Peyer's patch (tissue), 4 donors: ENCODE results near the gene CMTR1.

Experiments used
- CTCF ChIP-seq, 6 experiments: fragments of 450-650 bp in 4 of 6; fragments of 200-600 bp in 2 of 6; sonication (generic) in 1 of 6; IDR thresholded peaks; one replicate each; pipeline ENCODE4 v1.5.1; 2017 to 2019; ENCODE audit warnings: antibody characterized with exemption in 6 of 6, mild to moderate bottlenecking in 3 of 6, moderate library complexity in 1 of 6
- POLR2A ChIP-seq, 2 donors: fragments of 450-650 bp; IDR thresholded peaks; one replicate each; pipeline ENCODE4 v1.5.1; 2017; ENCODE audit warnings: antibody characterized with exemption in 2 of 2, mild to moderate bottlenecking in 2 of 2, moderate library complexity in 2 of 2

GRCh38 chr6:37515712-37516075 lies 82.7 kb downstream of the CMTR1 start:
- no peak for TF ChIP-seq CTCF (IDR thresholded peaks at IDR 0.05)
- no peak for TF ChIP-seq POLR2A (IDR thresholded peaks at IDR 0.05)
